ENCODE results near the gene TENM4. TPM values are rescaled to one million over a fixed set of nuclear protein-coding genes. Genes with fewer than 3 reads are reported as not detected.

TENM4 gene
- total RNA-seq, 1 donor from 2014 or later: 50.7 TPM

GRCh38 chr11:78958444-78958843 is 482.4 kb downstream of the TENM4 start:
- DNase-seq: no peak
- H3K27me3 Mint-ChIP-seq (ENCODE audit: unreplicated experiment): peaks cover 2% of the 10 kb centered on the region
- no peak overlapping the region for H3K4me3 Mint-ChIP-seq (ENCODE audit: unreplicated experiment)
- H3K36me3 Mint-ChIP-seq (ENCODE audit: unreplicated experiment): no peaks in the 10 kb centered on the region
- peaks cover 7% of the 10 kb centered on the region for H3K9me3 Mint-ChIP-seq (ENCODE audit: unreplicated experiment)
- no peak for TF ChIP-seq CTCF (IDR thresholded peaks at IDR 0.05; ENCODE audit: partially characterized antibody, unreplicated experiment)
- no peak overlapping the region for H3K27ac Mint-ChIP-seq (ENCODE audit: unreplicated experiment)
- peaks cover 45% of the 10 kb centered on the region for H3K4me1 Mint-ChIP-seq (ENCODE audit: low read depth, unreplicated experiment)

GRCh38 chr11:78957476-78958245 is 483.2 kb downstream of the TENM4 start:
- Mint-ChIP-seq H3K27me3 (ENCODE audit: unreplicated experiment) (peaks cover 2% of the 10 kb centered on the region), H3K36me3 (ENCODE audit: unreplicated experiment) (no peaks in the 10 kb centered on the region), H3K4me1 (ENCODE audit: low read depth, unreplicated experiment) (peaks cover 44% of the 10 kb centered on the region), H3K4me3 (ENCODE audit: unreplicated experiment) (no peak overlapping the region), H3K27ac (ENCODE audit: unreplicated experiment) (no peak overlapping the region), H3K9me3 (ENCODE audit: unreplicated experiment) (peaks cover 7% of the 10 kb centered on the region)
- TF ChIP-seq CTCF (IDR thresholded peaks at IDR 0.05; ENCODE audit: partially characterized antibody, unreplicated experiment): no peak
- no peak for DNase-seq

- H3K4me1 Mint-ChIP-seq (ENCODE audit: low read depth, unreplicated experiment): peaks cover 37% of the 10 kb centered on the region
- no peak for TF ChIP-seq CTCF (IDR thresholded peaks at IDR 0.05; ENCODE audit: partially characterized antibody, unreplicated experiment)
- peaks cover 5% of the 10 kb centered on the region for H3K27me3 Mint-ChIP-seq (ENCODE audit: unreplicated experiment)
- DNase-seq: no peak
- H3K27ac Mint-ChIP-seq (ENCODE audit: unreplicated experiment): no peak overlapping the region
- no peaks in the 10 kb centered on the region for H3K36me3 Mint-ChIP-seq (ENCODE audit: unreplicated experiment)
- H3K4me3 Mint-ChIP-seq (ENCODE audit: unreplicated experiment): no peak overlapping the region
- peaks cover 9% of the 10 kb centered on the region for H3K9me3 Mint-ChIP-seq (ENCODE audit: unreplicated experiment)
Observed at GRCh38 chr11:78954696-78955095, 486.1 kb downstream of the TENM4 start.

GRCh38 chr11:78954261-78954660 is 486.6 kb downstream of the TENM4 start:
- no peak for DNase-seq
- no peak for TF ChIP-seq CTCF (IDR thresholded peaks at IDR 0.05; ENCODE audit: partially characterized antibody, unreplicated experiment)
- H3K4me3 Mint-ChIP-seq (ENCODE audit: unreplicated experiment): no peak overlapping the region
- H3K9me3 Mint-ChIP-seq (ENCODE audit: unreplicated experiment): peaks cover 8% of the 10 kb centered on the region
- H3K36me3 Mint-ChIP-seq (ENCODE audit: unreplicated experiment): no peaks in the 10 kb centered on the region
- H3K27ac Mint-ChIP-seq (ENCODE audit: unreplicated experiment): peak overlapping the region; percentile 65
- H3K4me1 Mint-ChIP-seq (ENCODE audit: low read depth, unreplicated experiment): peaks cover 38% of the 10 kb centered on the region
- H3K27me3 Mint-ChIP-seq (ENCODE audit: unreplicated experiment): peaks cover 5% of the 10 kb centered on the region

- no peak overlapping the region for H3K4me3 Mint-ChIP-seq (ENCODE audit: unreplicated experiment)
- H3K9me3 Mint-ChIP-seq (ENCODE audit: unreplicated experiment): peaks cover 7% of the 10 kb centered on the region
- no peak for TF ChIP-seq CTCF (IDR thresholded peaks at IDR 0.05; ENCODE audit: partially characterized antibody, unreplicated experiment)
- H3K27ac Mint-ChIP-seq (ENCODE audit: unreplicated experiment): no peak overlapping the region
- peaks cover 5% of the 10 kb centered on the region for H3K27me3 Mint-ChIP-seq (ENCODE audit: unreplicated experiment)
- no peaks in the 10 kb centered on the region for H3K36me3 Mint-ChIP-seq (ENCODE audit: unreplicated experiment)
- peaks cover 32% of the 10 kb centered on the region for H3K4me1 Mint-ChIP-seq (ENCODE audit: low read depth, unreplicated experiment)
- DNase-seq: no peak
Observed at GRCh38 chr11:78952890-78953289, 487.9 kb downstream of the TENM4 start.
